Erythroblast (primary cell): Measurements from ENCODE around the gene ERBB4.

Source experiments
- GATA1 ChIP-seq: IDR thresholded peaks from 2 replicates; pipeline ENCODE4 v1.6.1; 2011; ENCODE audit warnings: low read depth, mild to moderate bottlenecking, control low read depth, low read length, moderate library complexity
- POLR2A ChIP-seq: IDR thresholded peaks from 2 replicates; pipeline ENCODE4 v1.6.1; 2011; ENCODE audit warnings: mild to moderate bottlenecking, low read length

DNA sequence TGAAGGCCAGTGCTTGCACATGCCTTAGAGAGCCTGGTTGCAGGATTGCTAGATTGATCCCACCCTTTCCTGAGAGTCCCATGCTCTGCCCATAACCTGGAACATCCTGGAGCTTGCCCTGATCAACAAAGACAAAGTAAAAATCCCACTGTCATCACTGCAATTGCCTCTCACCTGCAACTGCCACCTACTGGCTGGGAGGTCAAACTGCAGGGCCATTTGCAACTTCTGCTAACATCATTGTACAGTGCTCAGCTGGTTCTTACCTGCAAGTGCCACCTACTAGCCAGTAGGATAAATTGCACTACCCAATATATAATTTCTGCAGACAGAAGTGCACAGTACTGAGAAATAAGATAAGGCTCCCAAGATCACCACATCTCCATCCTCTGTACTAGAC lies 1034.7 kb downstream of the ERBB4 start:
- no peak for TF ChIP-seq POLR2A
- TF ChIP-seq GATA1, result no peak
